ENCODE data around the gene NXPE4.

Gene NXPE4

DNA sequence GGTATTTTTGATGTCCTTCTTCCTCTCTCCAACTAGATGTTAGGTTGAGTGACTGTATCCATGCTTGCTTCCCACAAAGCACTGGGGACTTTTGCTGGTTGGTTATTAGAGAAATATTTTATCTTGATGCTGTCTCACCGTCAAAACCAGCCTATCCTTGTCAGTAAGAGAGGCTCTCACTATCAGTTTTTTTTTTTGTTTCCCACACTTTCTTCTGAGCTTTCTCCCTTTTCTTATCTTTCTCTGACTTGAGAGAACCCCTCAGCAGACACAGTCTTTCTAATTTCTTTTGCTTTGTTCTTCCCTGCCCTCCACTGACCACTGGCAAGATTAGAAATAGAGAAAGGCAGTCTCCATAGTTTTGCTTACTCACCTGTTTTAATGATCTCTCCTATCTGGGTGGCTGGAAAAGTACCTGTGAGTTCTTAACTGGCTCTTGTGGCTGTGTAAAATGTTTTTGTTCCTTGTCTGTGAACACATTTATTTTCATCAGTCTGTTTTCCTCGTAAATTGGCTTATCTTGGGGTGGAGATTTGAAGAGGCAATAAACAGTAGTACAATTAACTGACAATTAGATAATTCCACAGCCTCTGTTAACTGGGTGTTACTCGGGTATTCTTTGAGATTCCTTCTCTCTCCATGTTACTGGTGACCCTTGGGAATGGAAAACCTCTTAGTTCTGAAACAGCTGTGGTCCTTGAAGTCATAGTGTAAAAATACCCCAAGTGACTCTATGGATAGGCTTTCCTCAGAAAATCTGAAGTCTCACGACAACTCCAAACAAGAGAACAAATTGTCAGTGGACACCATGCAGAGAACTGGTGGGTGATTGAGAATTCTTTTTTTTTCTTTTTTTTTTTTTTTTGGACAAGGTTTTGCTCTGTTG is 35.9 kb downstream of the NXPE4 start, which contains the start of gene NXPE1:
TSS of gene NXPE1 (minus strand) at position 457 of the 886 bp plus-strand sequence. CDS start 8,680 bp downstream, outside the sequence.
- DNase-seq (ENCODE audit: low read depth in 3 of 3): no peak

GRCh38 chr11:114556135-114556534 is 39.5 kb downstream of the NXPE4 start:
- no peak for DNase-seq (ENCODE audit: low read depth in 3 of 3)

GRCh38 chr11:114553642-114554041 is 41.9 kb downstream of the NXPE4 start:
- DNase-seq (ENCODE audit: low read depth in 3 of 3): no peak

- DNase-seq (ENCODE audit: low read depth in 3 of 3): no peak
Measured at GRCh38 chr11:114551060-114551459, 44.5 kb downstream of the NXPE4 start.

DNA sequence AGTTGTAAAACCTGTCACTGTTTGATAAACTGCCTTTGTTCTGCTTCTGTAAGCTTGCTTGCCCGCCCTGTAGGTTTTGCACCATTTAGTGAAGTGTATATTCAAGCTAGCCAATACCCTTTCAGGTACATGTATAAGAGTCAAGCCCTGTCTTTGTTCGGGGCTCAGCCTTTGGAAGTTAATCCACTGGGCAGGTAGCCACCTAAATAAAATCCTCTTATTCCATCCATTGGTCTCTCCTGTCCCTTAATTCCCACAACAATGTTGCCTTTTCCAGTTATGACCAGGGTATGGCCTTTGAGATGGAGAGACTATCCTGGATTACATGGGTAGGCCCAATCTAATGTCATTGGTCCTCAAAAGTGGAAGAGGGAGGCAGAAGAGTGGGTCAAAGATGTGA is 69.9 kb downstream of the NXPE4 start:
- DNase-seq (ENCODE audit: low read depth in 3 of 3): no peak

DNA sequence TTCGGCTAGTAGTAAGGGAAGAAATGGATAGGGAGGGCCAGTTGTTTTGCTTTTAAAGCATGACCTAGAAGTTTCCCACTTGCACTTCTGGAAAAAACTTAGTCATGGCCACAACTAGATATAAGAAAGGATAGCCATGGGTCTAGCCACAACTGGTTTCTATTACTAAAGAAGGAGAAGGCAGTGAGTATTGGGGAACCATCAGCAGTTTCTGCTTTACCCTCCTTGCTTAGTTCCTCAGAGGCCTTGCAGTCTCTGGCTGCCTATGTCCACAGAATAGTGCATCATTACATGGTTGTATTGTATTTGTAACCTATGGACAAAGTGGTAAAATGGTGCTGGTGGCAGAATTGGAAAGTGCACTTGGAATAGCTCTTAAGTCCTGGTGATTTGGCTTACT is 71.5 kb downstream of the NXPE4 start:
- DNase-seq (ENCODE audit: low read depth in 3 of 3): no peak

DNA sequence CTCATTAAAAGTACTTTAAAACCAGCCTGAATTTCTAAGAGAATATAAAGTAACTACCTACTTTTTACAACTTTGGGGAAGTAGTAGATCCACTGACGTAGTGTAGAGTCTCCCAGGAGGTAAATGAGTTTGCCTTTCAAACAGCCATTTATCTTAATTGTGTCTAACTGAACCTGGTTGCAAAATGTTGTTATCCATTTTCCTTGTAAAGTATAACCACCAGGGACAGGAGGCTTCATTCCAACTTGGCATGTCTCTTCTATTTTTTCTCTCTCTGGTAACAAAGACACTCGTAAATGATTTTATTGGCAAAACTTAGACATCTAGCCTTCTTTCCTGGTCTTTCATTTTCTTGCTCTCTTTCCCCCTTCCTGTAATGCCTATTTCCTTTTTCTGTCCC is 72.8 kb downstream of the NXPE4 start:
- DNase-seq (ENCODE audit: low read depth in 3 of 3): no peak
